Measurements from ENCODE around the gene ALK. TPM values are rescaled to one million over a fixed set of nuclear protein-coding genes. Genes with fewer than 3 reads are reported as not detected.

The ALK gene
- total RNA-seq, 4 donors from 2014 or later: 0.06 to 4.1 TPM; not detected in 2

GRCh38 chr2:29485631-29486030, 435.8 kb downstream of the ALK start:
- H3K36me3 ChIP-seq: no peaks in the 10 kb centered on the region
- no peak for TF ChIP-seq CTCF (IDR thresholded peaks at IDR 0.05)
- TF ChIP-seq POLR2A (IDR thresholded peaks at IDR 0.05): no peak
- no peak for DNase-seq

GRCh38 chr2:29485117-29485516, 436.3 kb downstream of the ALK start:
- Histone ChIP-seq H3K27ac (no peak overlapping the region), H3K9me3 (no peaks in the 10 kb centered on the region), H3K4me3 (no peak overlapping the region), H3K4me1 (no peaks in the 10 kb centered on the region), H3K27me3 (no peaks in the 10 kb centered on the region), H3K36me3 (no peaks in the 10 kb centered on the region)
- intact Hi-C loops (cut with DNase I; ENCODE audit: low total_unique reads): no loop called here
- TF ChIP-seq CTCF (IDR thresholded peaks at IDR 0.05) (no peak), POLR2A (IDR thresholded peaks at IDR 0.05) (no peak)
- no peak for DNase-seq

More at GRCh38 chr2:29485631-29486030, 435.8 kb downstream of the ALK start:
- H3K4me1 ChIP-seq: no peaks in the 10 kb centered on the region
- H3K27ac ChIP-seq: no peak overlapping the region
- no peak overlapping the region for H3K4me3 ChIP-seq
- no peaks in the 10 kb centered on the region for H3K9me3 ChIP-seq
- no peaks in the 10 kb centered on the region for H3K27me3 ChIP-seq
- intact Hi-C loops (cut with DNase I; ENCODE audit: low total_unique reads): no loop called here

GRCh38 chr2:29482867-29483266, 438.5 kb downstream of the ALK start:
- Histone ChIP-seq H3K27me3 (no peaks in the 10 kb centered on the region), H3K4me3 (no peak overlapping the region), H3K4me1 (no peaks in the 10 kb centered on the region), H3K27ac (no peak overlapping the region), H3K36me3 (no peaks in the 10 kb centered on the region), H3K9me3 (no peaks in the 10 kb centered on the region)
- intact Hi-C loops (cut with DNase I; ENCODE audit: low total_unique reads): no loop called here
- TF ChIP-seq CTCF (IDR thresholded peaks at IDR 0.05): no peak
- no peak for TF ChIP-seq POLR2A (IDR thresholded peaks at IDR 0.05)
- DNase-seq: no peak

- no peaks in the 10 kb centered on the region for H3K36me3 ChIP-seq
- H3K4me1 ChIP-seq: no peaks in the 10 kb centered on the region
- H3K27ac ChIP-seq: no peak overlapping the region
- DNase-seq: no peak
- intact Hi-C loops (cut with DNase I; ENCODE audit: low total_unique reads): no loop called here
- TF ChIP-seq POLR2A (IDR thresholded peaks at IDR 0.05): no peak
- H3K4me3 ChIP-seq: no peak overlapping the region
- no peaks in the 10 kb centered on the region for H3K9me3 ChIP-seq
- no peaks in the 10 kb centered on the region for H3K27me3 ChIP-seq
Observed at GRCh38 chr2:29482348-29482747, 439.0 kb downstream of the ALK start.

- Histone ChIP-seq H3K4me3 (no peak overlapping the region), H3K27me3 (no peaks in the 10 kb centered on the region), H3K36me3 (no peaks in the 10 kb centered on the region), H3K27ac (peak overlapping the region in 1 of 2 donors; percentile 68), H3K9me3 (no peaks in the 10 kb centered on the region), H3K4me1 (no peaks in the 10 kb centered on the region)
- DNase-seq: no peak
- intact Hi-C loops (cut with DNase I; ENCODE audit: low total_unique reads): no loop called here
- TF ChIP-seq POLR2A (IDR thresholded peaks at IDR 0.05): no peak
Observed at GRCh38 chr2:29481313-29481712, 440.1 kb downstream of the ALK start.

- no peak for DNase-seq
- H3K27ac ChIP-seq: peak overlapping the region in 1 of 2 donors; percentile 68
- H3K4me1 ChIP-seq: no peaks in the 10 kb centered on the region
- intact Hi-C loops (cut with DNase I; ENCODE audit: low total_unique reads): no loop called here
- TF ChIP-seq CTCF (IDR thresholded peaks at IDR 0.05) (no peak), POLR2A (IDR thresholded peaks at IDR 0.05) (no peak)
- H3K9me3 ChIP-seq: no peaks in the 10 kb centered on the region
- no peaks in the 10 kb centered on the region for H3K27me3 ChIP-seq
- H3K36me3 ChIP-seq: no peaks in the 10 kb centered on the region
- no peak overlapping the region for H3K4me3 ChIP-seq
Observed at GRCh38 chr2:29480426-29480825, 441.0 kb downstream of the ALK start.
